HepG2 (cell line): ENCODE data around the gene PAN2. TPM values are rescaled to one million over a fixed set of nuclear protein-coding genes. Genes with fewer than 3 reads are reported as not detected.

ENCODE experiments used
- CREB1 ChIP-seq, 2 experiments: fragments of 450-650 bp in 1 of 2; IDR thresholded peaks; 2 replicates each; pipeline ENCODE4 v1.6.1; 2016 to 2017; ENCODE audit warnings: control low read depth in 1 of 2, mild to moderate bottlenecking in 1 of 2, missing compliant biosample characterization in 1 of 2, missing genetic modification characterization in 1 of 2
- E2F5 ChIP-seq: sonication (generic); formaldehyde crosslinking; conservative IDR thresholded peaks from 2 replicates; pipeline ENCODE4 v1.4.0; 2020; ENCODE audit warnings: missing genetic modification reagents
- ETV6 ChIP-seq: sonication (generic); formaldehyde crosslinking; conservative IDR thresholded peaks from 2 replicates; pipeline ENCODE4 v1.4.0; 2020; ENCODE audit warnings: missing genetic modification reagents
- GABPA ChIP-seq, 2 experiments: IDR thresholded peaks; 2 replicates each; pipeline ENCODE4 v1.6.1; 2011 to 2016; ENCODE audit warnings: low read depth in 2 of 2, low read length in 1 of 2, missing biosample characterization in 1 of 2, missing genetic modification characterization in 1 of 2
- GZF1 ChIP-seq: sonication (generic); formaldehyde crosslinking; IDR thresholded peaks from 2 replicates; pipeline ENCODE4 v1.5.1; 2020; ENCODE audit warnings: mild to moderate bottlenecking, missing genetic modification reagents
- NBN ChIP-seq: fragments of 450-650 bp; conservative IDR thresholded peaks from 2 replicates; pipeline ENCODE4 v1.6.1; 2017
- PHF21A ChIP-seq: sonication (generic); formaldehyde crosslinking; IDR thresholded peaks from 2 replicates; pipeline ENCODE4 v1.5.0; 2020; ENCODE audit warnings: mild to moderate bottlenecking, missing genetic modification reagents
- UBTF ChIP-seq: sonication (generic); formaldehyde crosslinking; IDR thresholded peaks from 2 replicates; pipeline ENCODE4 v1.4.0; 2020; ENCODE audit warnings: mild to moderate bottlenecking, missing genetic modification reagents
- YY1 ChIP-seq: IDR thresholded peaks from 2 replicates; pipeline ENCODE4 v1.6.1; 2011; ENCODE audit warnings: low read length, low read depth, moderate library complexity, mild to moderate bottlenecking; ENCODE audit not compliant: insufficient read depth, insufficient replicate concordance
- ZFP1 ChIP-seq: IDR thresholded peaks from 2 replicates; pipeline ENCODE4 v1.6.1; 2016
- ZFP90 ChIP-seq: sonication (generic); formaldehyde crosslinking; IDR thresholded peaks from 2 replicates; pipeline ENCODE4 v1.8.0; 2022; ENCODE audit warnings: missing genetic modification reagents, mild to moderate bottlenecking, inconsistent platforms, borderline replicate concordance
- ZNF337 ChIP-seq: sonication (generic); formaldehyde crosslinking; IDR thresholded peaks from 2 replicates; pipeline ENCODE4 v1.5.1; 2020; ENCODE audit warnings: missing genetic modification reagents, low read depth, mild to moderate bottlenecking, borderline replicate concordance
- ZNF343 ChIP-seq: sonication (generic); formaldehyde crosslinking; IDR thresholded peaks from 2 replicates; pipeline ENCODE4 v1.4.0; 2020; ENCODE audit warnings: mild to moderate bottlenecking, missing genetic modification reagents
- ZNF446 ChIP-seq: sonication (generic); formaldehyde crosslinking; IDR thresholded peaks from 2 replicates; pipeline ENCODE4 v1.5.0; 2020; ENCODE audit warnings: mild to moderate bottlenecking, missing genetic modification reagents
- ZNF776 ChIP-seq: sonication (generic); formaldehyde crosslinking; IDR thresholded peaks from 2 replicates; pipeline ENCODE4 v1.4.0; 2020; ENCODE audit warnings: mild to moderate bottlenecking, missing genetic modification reagents
- polyA plus RNA-seq, 8 experiments: library from polyadenylated mRNA; depleted of rRNA in 3 of 8; stranded (reverse) in 7 of 8; unstranded in 1 of 8; fragments of >200 nt; fragmentation: Illumina TruSeq in 4 of 8; extraction: Trizol in 4 of 8; gene quantifications; 2 replicates each; pipeline versions ENCODE4 v1.2.1 to v1.2.3, GENCODE V29; 2011 to 2016; ENCODE audit warnings: low read depth in 4 of 8, missing spikeins in 1 of 8, mixed read lengths in 1 of 8; ENCODE audit not compliant: insufficient read depth in 1 of 8
- small RNA-seq, 3 experiments: library from RNA; depleted of rRNA; stranded (forward); fragments of <200 nt; gene quantifications; one replicate each; pipeline ENCODE3, GENCODE V24; 2012; ENCODE audit warnings: low read depth in 2 of 3, low replicate concordance in 1 of 3; ENCODE audit not compliant: insufficient read length in 3 of 3, insufficient read depth in 2 of 3
- total RNA-seq, 5 experiments: library from RNA; depleted of rRNA; stranded (reverse); fragments of >200 nt; fragmentation: Illumina TruSeq; extraction: Trizol; gene quantifications; 2 replicates each; pipeline ENCODE4 v1.2.3, GENCODE V29; 2016; ENCODE audit warnings: low read depth in 1 of 5

The PAN2 gene
- total and polyA plus RNA-seq, 2 of the 13 experiments (the other 11 are each of a cell fraction or from before 2014, with no cell fraction given), result 27.2 to 61.1 TPM

GRCh38 chr12:56266693-56267442, 66.9 kb downstream of the PAN2 start, which contains the start of gene COQ10A (continued):
- peak; percentile 84 for TF ChIP-seq CREB1 (IDR thresholded peaks at IDR 0.05)
- no peak for TF ChIP-seq CREB1 (CRISPR knock-in tag; IDR thresholded peaks at IDR 0.05)
- peak; percentile 73; the same call in 1 of the 2 replicates for TF ChIP-seq ZNF337
- peak; percentile 92 for TF ChIP-seq UBTF (CRISPR knock-in tag)
- TF ChIP-seq YY1, result no peak
- peak; percentile 63; the same call in 1 of the 2 replicates for TF ChIP-seq ZNF776 (CRISPR knock-in tag)
- TF ChIP-seq ZFP90, result no peak; the same call in 1 of the 2 replicates
- TF ChIP-seq PHF21A (CRISPR knock-in tag), result peak; percentile 60; the same call in 1 of the 2 replicates
- TF ChIP-seq ETV6 (CRISPR knock-in tag), result no peak
- TF ChIP-seq ZNF343, result peak; percentile 59; the same call in 1 of the 2 replicates
- TF ChIP-seq ZFP1 (CRISPR knock-in tag), result 0 out of 2 replicates have a peak, but pooled peaks have one; percentile 36
- TF ChIP-seq E2F5 (CRISPR knock-in tag), result no peak
- peak; percentile 84; the same call in 1 of the 2 replicates for TF ChIP-seq ZNF446 (CRISPR knock-in tag)
- TF ChIP-seq NBN, result no peak
- TF ChIP-seq GABPA (IDR thresholded peaks at IDR 0.05; ENCODE audit: low read depth, low read length), result peak; percentile 77
- TF ChIP-seq GABPA (CRISPR knock-in tag; IDR thresholded peaks at IDR 0.05; ENCODE audit: low read depth), result peak; percentile 93
- peak; percentile 34; the same call in 1 of the 2 replicates for TF ChIP-seq GZF1 (CRISPR knock-in tag)

Small RNA genes within 50 kb of the gene (small RNA-seq; reads per million reads assigned to genes)
- 0.10 to 0.98 (median 0.97) reads per million in 3 experiments for gene RNU7-40P

Other genes starting within 250 kb of the PAN2 start
- 240 and 281 TPM in 2 replicates for gene PA2G4, start 229.4 kb downstream of the PAN2 start, total RNA-seq (2016; rRNA removed; fragmentation: Illumina TruSeq; extraction: Trizol)
- gene PA2G4, start 229.4 kb downstream of the PAN2 start, polyA plus RNA-seq (2011; rRNA removed), result 115 and 147 TPM in 2 replicates
- 4,012 and 4,443 TPM in 2 replicates for gene RPL41, start 217.4 kb downstream of the PAN2 start, total RNA-seq (2016; rRNA removed; fragmentation: Illumina TruSeq; extraction: Trizol)
- 6,595 and 7,670 TPM in 2 replicates for gene RPL41, start 217.4 kb downstream of the PAN2 start, polyA plus RNA-seq (2011; rRNA removed)
- 1.9 and 2.3 TPM in 2 replicates for gene ZC3H10, start 215.7 kb downstream of the PAN2 start, total RNA-seq (2016; rRNA removed; fragmentation: Illumina TruSeq; extraction: Trizol)
- gene ZC3H10, start 215.7 kb downstream of the PAN2 start, polyA plus RNA-seq (2011; rRNA removed), result 0.70 and 0.98 TPM in 2 replicates
- 30.1 and 66.9 TPM in 2 replicates for gene ESYT1, start 205.7 kb downstream of the PAN2 start, total RNA-seq (2016; rRNA removed; fragmentation: Illumina TruSeq; extraction: Trizol)
- 71.0 and 80.1 TPM in 2 replicates for gene ESYT1, start 205.7 kb downstream of the PAN2 start, polyA plus RNA-seq (2011; rRNA removed)
- 75.7 and 76.5 TPM in 2 replicates for gene MYL6B, start 181.4 kb downstream of the PAN2 start, total RNA-seq (2016; rRNA removed; fragmentation: Illumina TruSeq; extraction: Trizol)
- gene MYL6B, start 181.4 kb downstream of the PAN2 start, polyA plus RNA-seq (2011; rRNA removed), result 81.4 and 88.7 TPM in 2 replicates
- 1,192 and 1,778 TPM in 2 replicates for gene MYL6, start 175.6 kb downstream of the PAN2 start, total RNA-seq (2016; rRNA removed; fragmentation: Illumina TruSeq; extraction: Trizol)
- 983 and 1,127 TPM in 2 replicates for gene MYL6, start 175.6 kb downstream of the PAN2 start, polyA plus RNA-seq (2011; rRNA removed)
- gene SMARCC2, start 144.5 kb downstream of the PAN2 start, total RNA-seq (2016; rRNA removed; fragmentation: Illumina TruSeq; extraction: Trizol), result 13.1 and 21.3 TPM in 2 replicates
- 21.0 and 24.1 TPM in 2 replicates for gene SMARCC2, start 144.5 kb downstream of the PAN2 start, polyA plus RNA-seq (2011; rRNA removed)
- gene RNF41, start 112.1 kb downstream of the PAN2 start, total RNA-seq (2016; rRNA removed; fragmentation: Illumina TruSeq; extraction: Trizol), result 27.1 and 32.9 TPM in 2 replicates
- gene RNF41, start 112.1 kb downstream of the PAN2 start, polyA plus RNA-seq (2011; rRNA removed), result 39.4 and 46.7 TPM in 2 replicates
- 31.2 and 33.2 TPM in 2 replicates for gene NABP2, start 109.7 kb downstream of the PAN2 start, total RNA-seq (2016; rRNA removed; fragmentation: Illumina TruSeq; extraction: Trizol)
- gene NABP2, start 109.7 kb downstream of the PAN2 start, polyA plus RNA-seq (2011; rRNA removed), result 27.9 and 35.5 TPM in 2 replicates
- 39.7 and 101 TPM in 2 replicates for gene SLC39A5, start 103.9 kb downstream of the PAN2 start, total RNA-seq (2016; rRNA removed; fragmentation: Illumina TruSeq; extraction: Trizol)
- gene SLC39A5, start 103.9 kb downstream of the PAN2 start, polyA plus RNA-seq (2011; rRNA removed), result 59.7 and 80.6 TPM in 2 replicates
- 7.8 and 22.0 TPM in 2 replicates for gene ANKRD52, start 75.6 kb downstream of the PAN2 start, total RNA-seq (2016; rRNA removed; fragmentation: Illumina TruSeq; extraction: Trizol)
- 9.2 and 11.2 TPM in 2 replicates for gene ANKRD52, start 75.6 kb downstream of the PAN2 start, polyA plus RNA-seq (2011; rRNA removed)
- 18.6 and 21.0 TPM in 2 replicates for gene COQ10A, start 67.1 kb downstream of the PAN2 start, total RNA-seq (2016; rRNA removed; fragmentation: Illumina TruSeq; extraction: Trizol)
- 35.3 and 37.3 TPM in 2 replicates for gene COQ10A, start 67.1 kb downstream of the PAN2 start, polyA plus RNA-seq (2011; rRNA removed)
- gene CS, start 33.7 kb downstream of the PAN2 start, total RNA-seq (2016; rRNA removed; fragmentation: Illumina TruSeq; extraction: Trizol), result 175 and 243 TPM in 2 replicates
- 173 and 177 TPM in 2 replicates for gene CS, start 33.7 kb downstream of the PAN2 start, polyA plus RNA-seq (2011; rRNA removed)
- 246 and 356 TPM in 2 replicates for gene CNPY2, start 18.0 kb downstream of the PAN2 start, total RNA-seq (2016; rRNA removed; fragmentation: Illumina TruSeq; extraction: Trizol)
- gene CNPY2, start 18.0 kb downstream of the PAN2 start, polyA plus RNA-seq (2011; rRNA removed), result 250 and 285 TPM in 2 replicates
- gene IL23A, start 4.9 kb upstream of the PAN2 start, total RNA-seq (2016; rRNA removed; fragmentation: Illumina TruSeq; extraction: Trizol), result 0.35 and 0.51 TPM in 2 replicates
- 0.33 and 0.72 TPM in 2 replicates for gene IL23A, start 4.9 kb upstream of the PAN2 start, polyA plus RNA-seq (2011; rRNA removed)
- 41.6 and 43.5 TPM in 2 replicates for gene STAT2, start 26.1 kb upstream of the PAN2 start, total RNA-seq (2016; rRNA removed; fragmentation: Illumina TruSeq; extraction: Trizol)
- gene STAT2, start 26.1 kb upstream of the PAN2 start, polyA plus RNA-seq (2011; rRNA removed), result 84.6 and 107 TPM in 2 replicates
- 1.7 and 3.3 TPM in 2 replicates for gene APOF, start 28.9 kb upstream of the PAN2 start, total RNA-seq (2016; rRNA removed; fragmentation: Illumina TruSeq; extraction: Trizol)
- 23.9 and 27.5 TPM in 2 replicates for gene APOF, start 28.9 kb upstream of the PAN2 start, polyA plus RNA-seq (2011; rRNA removed)
- gene TIMELESS, start 115.4 kb upstream of the PAN2 start, total RNA-seq (2016; rRNA removed; fragmentation: Illumina TruSeq; extraction: Trizol), result 20.3 and 25.6 TPM in 2 replicates
- 3.7 and 4.0 TPM in 2 replicates for gene TIMELESS, start 115.4 kb upstream of the PAN2 start, polyA plus RNA-seq (2011; rRNA removed)
- gene MIP, start 120.7 kb upstream of the PAN2 start, total RNA-seq (2016; rRNA removed; fragmentation: Illumina TruSeq; extraction: Trizol), result not detected in 2 replicates
- 0.14 TPM in 1 of 2 replicates, not detected in the other for gene MIP, start 120.7 kb upstream of the PAN2 start, polyA plus RNA-seq (2011; rRNA removed)
- 4.1 and 4.5 TPM in 2 replicates for gene SPRYD4, start 134.6 kb upstream of the PAN2 start, total RNA-seq (2016; rRNA removed; fragmentation: Illumina TruSeq; extraction: Trizol)
- gene SPRYD4, start 134.6 kb upstream of the PAN2 start, polyA plus RNA-seq (2011; rRNA removed), result 3.6 and 3.9 TPM in 2 replicates
- gene GLS2, start 154.2 kb upstream of the PAN2 start, total RNA-seq (2016; rRNA removed; fragmentation: Illumina TruSeq; extraction: Trizol), result 12.2 and 14.0 TPM in 2 replicates
- 8.5 and 8.6 TPM in 2 replicates for gene GLS2, start 154.2 kb upstream of the PAN2 start, polyA plus RNA-seq (2011; rRNA removed)
- 0.53 and 0.81 TPM in 2 replicates for gene RBMS2, start 187.8 kb upstream of the PAN2 start, total RNA-seq (2016; rRNA removed; fragmentation: Illumina TruSeq; extraction: Trizol)
- 6.0 and 7.4 TPM in 2 replicates for gene RBMS2, start 187.8 kb upstream of the PAN2 start, polyA plus RNA-seq (2011; rRNA removed)